Astrocyte (in vitro differentiated cells and primary cell): Measurements from ENCODE around the gene ASCC3.

Experiments
- CTCF ChIP-seq: IDR thresholded peaks from 2 replicates; pipeline ENCODE4 v1.5.1; 2011; ENCODE audit warnings: low read depth, mild to moderate bottlenecking, inconsistent platforms, low read length, moderate library complexity; ENCODE audit not compliant: insufficient read depth
- EZH2 ChIP-seq: IDR thresholded peaks from 2 replicates; pipeline ENCODE4 v1.6.1; 2012; ENCODE audit warnings: mild to moderate bottlenecking, low read length, inconsistent platforms; ENCODE audit not compliant: insufficient read depth

DNA sequence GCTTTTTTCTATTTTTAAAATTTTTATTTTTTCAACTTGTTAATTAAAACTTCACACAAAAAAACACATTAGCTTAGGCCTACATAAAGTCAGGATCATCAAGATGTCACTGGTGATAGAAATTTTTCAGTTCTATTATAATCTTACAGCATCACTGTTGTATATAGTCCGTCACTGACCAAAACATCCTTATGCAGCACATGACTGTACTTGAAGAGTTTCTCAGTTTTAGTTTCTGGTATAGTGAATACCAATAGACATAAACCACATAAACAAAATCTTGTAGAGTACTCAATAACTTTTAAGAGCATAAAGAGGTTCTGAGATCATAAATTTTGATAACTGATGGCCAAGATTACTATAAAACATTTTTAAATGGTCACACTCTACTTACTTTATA lies 71.8 kb downstream of the ASCC3 start:
- TF ChIP-seq CTCF: no peak
- TF ChIP-seq EZH2: no peak
